H54 (cell line): ENCODE data around the gene IL3RA.

Source experiments
- DNase-seq: peaks from one replicate; pipeline ENCODE4 v3.0.0; 2011; ENCODE audit warnings: low spot score, mixed read lengths; ENCODE audit not compliant: insufficient read length
- FAIRE-seq: peaks from 3 replicates; lab custom pipeline; 2011; peaks lifted over from hg19 to GRCh38; lab: Jason Lieb, UNC
- POLR2A ChIP-seq: IDR thresholded peaks from 2 replicates; pipeline ENCODE4 v1.6.1; 2011; ENCODE audit warnings: low read depth, mild to moderate bottlenecking, low read length

Gene IL3RA

DNA sequence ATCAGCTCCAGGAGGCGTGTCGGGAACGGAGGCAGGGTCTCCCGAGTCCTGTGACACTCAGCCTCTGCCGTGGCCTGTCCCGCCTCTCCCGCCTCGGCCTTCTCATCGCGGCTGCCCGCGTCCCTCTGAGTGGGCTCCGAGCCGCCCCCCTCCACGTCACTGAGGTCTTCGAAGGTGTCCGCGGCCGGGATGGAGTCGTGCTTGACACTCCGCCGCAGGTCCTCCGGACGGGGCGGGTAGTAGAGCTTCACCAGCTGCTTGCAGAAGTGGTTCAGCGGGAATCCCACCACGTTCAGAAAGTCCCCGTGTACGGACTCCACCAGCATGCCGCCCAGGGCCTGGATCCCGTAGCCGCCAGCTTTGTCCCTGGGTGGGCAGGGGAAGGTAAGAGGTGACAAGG lies 91.2 kb downstream of the IL3RA start:
- DNase-seq (no peak), FAIRE-seq (no peak)
- TF ChIP-seq POLR2A = no peak

DNA sequence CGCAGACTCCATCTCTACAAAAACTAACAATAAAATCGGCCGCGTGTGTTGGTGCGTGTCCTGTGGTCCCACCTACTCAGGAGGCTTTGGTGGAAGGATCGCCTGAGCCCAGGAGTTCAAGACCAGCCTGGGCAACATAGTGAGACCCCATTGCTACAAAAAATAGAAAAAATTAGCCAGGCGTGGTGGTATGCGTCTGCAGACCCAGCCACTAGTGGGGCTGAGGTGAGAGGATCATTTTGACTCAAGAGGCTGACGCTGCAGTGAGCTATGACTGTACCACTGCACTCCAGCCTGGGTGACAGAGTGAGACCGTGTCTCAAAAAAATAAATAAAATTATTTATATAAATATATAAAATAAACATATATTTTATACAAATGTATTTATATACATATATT lies 93.9 kb downstream of the IL3RA start:
- no peak for FAIRE-seq
- DNase-seq = no peak
- TF ChIP-seq POLR2A = no peak
